Measurements from ENCODE around the gene JAZF1.

The JAZF1 gene

DNA sequence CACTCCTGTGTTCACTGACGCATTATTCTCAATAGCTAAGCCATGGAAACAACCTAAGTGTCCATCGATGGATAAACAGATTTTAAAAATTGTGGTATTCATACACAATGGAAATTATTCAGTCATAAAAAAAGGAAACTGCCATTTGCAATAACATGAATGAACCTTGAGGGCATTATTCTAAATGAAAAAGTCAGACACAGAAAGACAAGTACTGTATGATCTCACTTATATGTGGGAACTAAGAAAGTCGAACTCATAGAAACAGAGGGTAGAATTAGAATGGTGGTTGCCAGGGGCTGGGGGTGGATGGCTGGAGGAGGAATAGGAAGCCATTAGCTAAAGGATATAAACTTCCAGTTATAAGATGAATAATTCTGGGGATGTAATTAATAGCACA, 71.8 kb downstream of the JAZF1 start:
- Histone ChIP-seq H3K9me2 (replicated peaks; ENCODE audit: control insufficient read depth, low read length) (no peaks in the 10 kb centered on the region), H3K9me3 (ENCODE audit: control insufficient read depth, insufficient read depth, low read length) (no peaks in the 10 kb centered on the region), H3F3A (ENCODE audit: control insufficient read depth, insufficient read depth) (no peaks in the 10 kb centered on the region), H3K27ac (ENCODE audit: low read depth, low read length) (no peak overlapping the region), H4K20me1 (ENCODE audit: control insufficient read depth, insufficient read depth, low read depth, low read length) (no peaks in the 10 kb centered on the region), H3K4me3 (ENCODE audit: low read length) (no peak overlapping the region), H3K79me2 (ENCODE audit: control insufficient read depth, low read length) (peaks cover 69% of the 10 kb centered on the region), H3K4me1 (ENCODE audit: control insufficient read depth, low read length) (no peaks in the 10 kb centered on the region), H3K4me2 (ENCODE audit: low read length) (no peak overlapping the region), H3K27me3 (ENCODE audit: control insufficient read depth, low read length) (no peaks in the 10 kb centered on the region), H3K36me3 (ENCODE audit: control insufficient read depth, low read length) (no peaks in the 10 kb centered on the region)
- TF ChIP-seq EZH2phosphoT487 (IDR thresholded peaks at IDR 0.05; ENCODE audit: borderline replicate concordance, low read length): no peak
- TF ChIP-seq, protein P1, sequence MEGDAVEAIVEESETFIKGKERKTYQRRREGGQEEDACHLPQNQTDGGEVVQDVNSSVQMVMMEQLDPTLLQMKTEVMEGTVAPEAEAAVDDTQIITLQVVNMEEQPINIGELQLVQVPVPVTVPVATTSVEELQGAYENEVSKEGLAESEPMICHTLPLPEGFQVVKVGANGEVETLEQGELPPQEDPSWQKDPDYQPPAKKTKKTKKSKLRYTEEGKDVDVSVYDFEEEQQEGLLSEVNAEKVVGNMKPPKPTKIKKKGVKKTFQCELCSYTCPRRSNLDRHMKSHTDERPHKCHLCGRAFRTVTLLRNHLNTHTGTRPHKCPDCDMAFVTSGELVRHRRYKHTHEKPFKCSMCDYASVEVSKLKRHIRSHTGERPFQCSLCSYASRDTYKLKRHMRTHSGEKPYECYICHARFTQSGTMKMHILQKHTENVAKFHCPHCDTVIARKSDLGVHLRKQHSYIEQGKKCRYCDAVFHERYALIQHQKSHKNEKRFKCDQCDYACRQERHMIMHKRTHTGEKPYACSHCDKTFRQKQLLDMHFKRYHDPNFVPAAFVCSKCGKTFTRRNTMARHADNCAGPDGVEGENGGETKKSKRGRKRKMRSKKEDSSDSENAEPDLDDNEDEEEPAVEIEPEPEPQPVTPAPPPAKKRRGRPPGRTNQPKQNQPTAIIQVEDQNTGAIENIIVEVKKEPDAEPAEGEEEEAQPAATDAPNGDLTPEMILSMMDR (IDR thresholded peaks at IDR 0.05; ENCODE audit: low read depth, low read length, poor library complexity, severe bottlenecking): no peak

DNA sequence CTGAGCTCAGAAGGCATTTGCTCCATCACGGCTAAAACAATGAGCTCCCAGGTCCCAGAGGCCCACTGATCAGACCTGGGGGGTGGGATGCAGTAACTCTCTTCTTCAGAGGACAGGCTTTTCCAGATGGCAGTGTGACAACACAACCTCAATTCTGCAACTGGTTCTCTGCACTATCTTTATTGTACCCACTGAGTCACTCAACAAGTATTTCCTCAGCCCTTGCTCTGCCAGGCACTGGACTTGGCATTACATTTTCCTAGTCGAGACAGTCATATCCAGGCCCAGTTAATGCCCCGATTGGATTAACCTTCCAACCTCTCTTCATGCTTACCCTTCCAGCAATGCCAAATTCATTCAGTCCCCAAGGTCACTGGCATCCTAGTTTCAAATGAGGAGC, 72.6 kb downstream of the JAZF1 start:
- Histone ChIP-seq H3K79me2 (ENCODE audit: control insufficient read depth, low read length) (peaks cover 70% of the 10 kb centered on the region), H3K4me2 (ENCODE audit: low read length) (no peak overlapping the region), H3F3A (ENCODE audit: control insufficient read depth, insufficient read depth) (no peaks in the 10 kb centered on the region), H3K4me3 (ENCODE audit: low read length) (no peak overlapping the region), H3K27ac (ENCODE audit: low read depth, low read length) (no peak overlapping the region), H3K9me2 (replicated peaks; ENCODE audit: control insufficient read depth, low read length) (no peaks in the 10 kb centered on the region), H3K4me1 (ENCODE audit: control insufficient read depth, low read length) (no peaks in the 10 kb centered on the region), H3K36me3 (ENCODE audit: control insufficient read depth, low read length) (no peaks in the 10 kb centered on the region), H3K9me3 (ENCODE audit: control insufficient read depth, insufficient read depth, low read length) (no peaks in the 10 kb centered on the region), H3K27me3 (ENCODE audit: control insufficient read depth, low read length) (no peaks in the 10 kb centered on the region), H4K20me1 (ENCODE audit: control insufficient read depth, insufficient read depth, low read depth, low read length) (no peaks in the 10 kb centered on the region)
- TF ChIP-seq EZH2phosphoT487 (IDR thresholded peaks at IDR 0.05; ENCODE audit: borderline replicate concordance, low read length): no peak
- TF ChIP-seq, protein P1 (IDR thresholded peaks at IDR 0.05; ENCODE audit: low read depth, low read length, poor library complexity, severe bottlenecking): no peak

DNA sequence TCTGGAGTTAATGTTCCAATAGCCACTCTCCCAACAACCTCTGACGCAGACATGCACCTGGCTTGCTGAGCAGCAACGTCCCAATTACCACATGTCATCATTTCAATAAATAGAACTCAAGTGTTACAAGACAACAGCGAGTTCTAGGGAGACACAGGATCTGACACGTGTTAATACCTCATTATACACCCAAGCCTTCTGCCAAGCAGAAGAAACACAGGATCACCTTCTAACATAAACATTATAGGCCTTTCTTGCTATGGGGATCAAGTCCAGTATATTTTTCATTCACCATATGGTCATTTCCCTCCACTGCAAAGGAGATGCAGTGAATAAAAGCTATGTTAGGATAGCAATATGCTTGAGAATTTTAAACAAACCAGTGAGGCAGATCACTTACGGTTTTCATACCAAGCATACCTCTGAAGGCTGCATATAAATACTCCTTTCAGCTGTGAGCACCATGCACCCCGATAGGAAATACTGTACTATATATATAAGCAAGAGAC, 74.2 kb downstream of the JAZF1 start:
- Histone ChIP-seq H3K4me2 (ENCODE audit: low read length) (no peak overlapping the region), H3K79me2 (ENCODE audit: control insufficient read depth, low read length) (peaks cover 76% of the 10 kb centered on the region), H3K4me1 (ENCODE audit: control insufficient read depth, low read length) (no peaks in the 10 kb centered on the region), H3K4me3 (ENCODE audit: low read length) (no peak overlapping the region), H3K9me3 (ENCODE audit: control insufficient read depth, insufficient read depth, low read length) (no peaks in the 10 kb centered on the region), H3K9me2 (replicated peaks; ENCODE audit: control insufficient read depth, low read length) (no peaks in the 10 kb centered on the region), H3K27me3 (ENCODE audit: control insufficient read depth, low read length) (no peaks in the 10 kb centered on the region), H4K20me1 (ENCODE audit: control insufficient read depth, insufficient read depth, low read depth, low read length) (no peaks in the 10 kb centered on the region), H3F3A (ENCODE audit: control insufficient read depth, insufficient read depth) (no peaks in the 10 kb centered on the region), H3K27ac (ENCODE audit: low read depth, low read length) (no peak overlapping the region), H3K36me3 (ENCODE audit: control insufficient read depth, low read length) (peaks cover 4% of the 10 kb centered on the region; the same call in 1 of the 2 replicates)
- TF ChIP-seq EZH2phosphoT487 (IDR thresholded peaks at IDR 0.05; ENCODE audit: borderline replicate concordance, low read length): no peak
- TF ChIP-seq, protein P1 (IDR thresholded peaks at IDR 0.05; ENCODE audit: low read depth, low read length, poor library complexity, severe bottlenecking): no peak

Measured in DOHH2 (cell line).